Measurements from ENCODE around the gene CFAP20DC.
"Not testable (repeated sequence)": the region's sequence is repeated elsewhere in the genome, so short reads cannot be mapped to it uniquely, and the experiment has no call there.

Gene CFAP20DC

DNA sequence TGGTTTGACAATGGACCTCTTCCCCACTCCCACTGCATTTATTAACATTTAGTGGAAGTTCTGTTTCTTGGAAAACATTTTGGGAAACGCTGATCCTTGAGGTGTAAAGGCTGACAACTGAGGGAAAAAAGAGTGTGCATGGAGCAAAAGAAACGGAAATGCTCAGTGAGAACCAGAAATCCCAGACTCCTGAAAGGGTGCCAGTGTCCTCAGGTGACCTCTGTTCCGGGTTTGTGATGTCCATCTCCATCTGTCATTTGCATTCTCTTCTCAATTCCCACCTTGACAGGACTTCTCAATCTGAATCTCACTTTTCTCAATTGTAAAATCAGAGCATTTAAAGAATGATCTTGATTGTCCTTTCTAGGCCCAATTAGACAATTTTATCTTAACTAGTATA lies 312.2 kb downstream of the CFAP20DC start:
- no peak for DNase-seq (ENCODE audit: low read depth)

DNA sequence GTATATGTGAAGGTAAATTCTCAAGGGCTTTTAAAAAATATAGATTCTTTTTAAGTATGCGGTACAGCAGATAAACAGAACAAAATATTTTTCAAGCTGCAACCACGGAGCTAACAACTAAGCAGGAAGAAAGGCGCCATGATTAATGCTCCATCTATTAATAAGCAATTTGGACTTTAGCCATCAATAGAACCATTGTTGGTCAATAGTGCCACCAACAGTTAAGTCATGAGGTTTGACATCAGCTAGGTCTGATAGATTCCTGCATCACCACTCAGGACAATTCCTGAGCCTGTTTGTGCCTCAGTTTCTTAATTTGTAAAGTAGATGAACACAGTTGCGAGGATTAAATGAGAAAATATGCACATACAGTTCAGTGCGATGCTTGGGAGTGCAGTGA lies 318.2 kb downstream of the CFAP20DC start:
- no peak for DNase-seq (ENCODE audit: low read depth)

DNA sequence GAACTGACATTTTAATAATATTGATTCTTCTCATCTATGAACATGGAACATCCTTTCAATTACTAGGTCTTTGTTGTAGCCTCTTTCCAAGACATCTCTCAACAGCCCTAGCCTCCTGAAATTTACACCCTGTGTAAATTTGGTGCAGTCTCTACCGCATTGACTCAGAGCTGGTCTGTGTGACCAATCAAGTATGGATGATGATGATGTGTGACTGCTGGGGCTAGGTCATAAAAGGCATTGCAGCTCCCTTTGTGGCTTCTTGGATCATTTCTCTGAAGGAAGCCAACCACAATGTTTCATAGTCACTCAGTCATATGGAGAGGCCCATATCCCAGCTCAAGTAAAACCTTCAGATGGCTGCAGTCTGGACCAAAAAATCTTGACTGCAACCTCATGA lies 321.1 kb downstream of the CFAP20DC start:
- no peak for DNase-seq (ENCODE audit: low read depth)

DNA sequence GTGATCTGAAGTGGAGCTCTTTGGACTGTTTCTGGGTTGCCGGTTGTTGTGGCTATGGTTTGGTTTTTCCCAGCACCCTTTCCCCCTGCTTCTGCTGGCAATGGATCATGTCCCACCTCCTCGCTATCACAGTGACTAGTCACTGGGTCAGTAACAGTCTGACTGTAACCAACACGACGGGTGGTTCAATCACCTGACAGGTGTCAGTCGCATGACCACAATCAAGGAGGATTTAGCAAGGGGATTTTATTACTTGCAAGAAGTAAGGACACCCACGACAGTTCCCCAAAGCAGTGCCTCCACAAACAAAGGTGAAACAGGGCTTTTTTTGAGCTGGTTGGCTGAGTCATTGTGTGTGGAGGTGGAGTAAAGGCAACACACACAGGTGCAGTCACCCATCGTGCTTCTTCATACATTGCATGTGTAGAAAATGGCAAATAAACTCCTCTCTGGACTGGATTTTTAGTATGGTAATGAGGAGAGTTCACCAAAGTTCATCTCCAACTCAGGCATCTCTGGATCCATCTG lies 324.4 kb downstream of the CFAP20DC start:
- DNase-seq (ENCODE audit: low read depth) = no peak

DNA sequence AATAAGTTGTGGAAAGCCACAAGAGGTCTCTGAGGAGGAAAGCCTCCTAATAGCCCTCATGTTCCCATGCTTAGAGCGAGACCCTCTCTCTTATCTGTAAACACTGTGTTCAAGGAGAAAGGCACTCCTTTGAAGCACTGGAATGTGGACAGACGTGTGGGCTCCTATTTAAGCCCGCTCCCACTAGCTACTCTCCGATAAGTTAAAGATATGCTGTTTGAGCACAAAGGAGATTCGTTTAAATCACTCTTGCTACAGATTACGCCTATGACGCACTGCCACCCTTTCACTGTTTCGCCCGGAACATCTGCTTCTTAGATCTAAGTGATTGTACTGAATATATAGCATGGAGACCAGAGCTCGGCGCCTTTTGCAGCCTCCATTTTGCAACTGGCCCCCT lies 325.5 kb downstream of the CFAP20DC start:
- no peak for DNase-seq (ENCODE audit: low read depth)

DNA sequence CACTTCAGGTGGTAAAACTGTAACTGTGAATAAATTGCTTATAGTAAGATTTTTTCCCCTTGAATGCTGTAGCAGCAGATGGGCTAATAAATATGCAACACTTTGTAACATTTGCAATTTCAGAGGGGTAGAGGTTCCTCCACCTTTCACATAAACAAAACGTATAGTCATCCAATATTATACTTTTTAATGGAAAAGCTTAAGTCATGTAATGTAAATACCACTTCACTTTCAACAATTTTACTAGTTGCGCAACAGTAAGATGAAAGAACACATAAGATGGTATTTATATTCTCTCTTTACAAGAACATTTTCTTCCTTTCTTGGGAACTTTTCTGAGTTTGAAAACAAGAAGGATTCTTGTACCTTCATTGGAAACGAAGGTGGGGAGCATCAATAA lies 326.7 kb downstream of the CFAP20DC start:
- no peak for DNase-seq (ENCODE audit: low read depth)

DNA sequence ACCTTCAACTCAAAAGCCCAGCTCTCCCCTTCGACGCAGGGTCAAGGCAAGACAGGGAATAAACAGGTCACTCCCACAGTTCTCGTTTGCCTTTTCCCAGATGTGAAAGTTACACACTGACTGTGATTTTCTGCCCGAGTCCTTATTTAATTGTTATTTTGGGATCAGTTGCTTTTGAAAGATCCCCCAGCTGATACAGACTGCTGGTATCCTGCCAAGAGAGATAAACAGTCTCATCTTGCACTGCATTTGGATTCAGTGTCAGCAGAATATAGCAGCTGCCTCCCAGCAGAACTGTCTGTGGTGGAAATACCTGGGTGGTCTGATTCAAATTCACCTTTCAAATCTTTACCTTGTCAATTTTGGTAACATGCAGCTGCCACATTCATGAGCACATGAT lies 327.3 kb downstream of the CFAP20DC start:
- DNase-seq (ENCODE audit: low read depth) = no peak

DNA sequence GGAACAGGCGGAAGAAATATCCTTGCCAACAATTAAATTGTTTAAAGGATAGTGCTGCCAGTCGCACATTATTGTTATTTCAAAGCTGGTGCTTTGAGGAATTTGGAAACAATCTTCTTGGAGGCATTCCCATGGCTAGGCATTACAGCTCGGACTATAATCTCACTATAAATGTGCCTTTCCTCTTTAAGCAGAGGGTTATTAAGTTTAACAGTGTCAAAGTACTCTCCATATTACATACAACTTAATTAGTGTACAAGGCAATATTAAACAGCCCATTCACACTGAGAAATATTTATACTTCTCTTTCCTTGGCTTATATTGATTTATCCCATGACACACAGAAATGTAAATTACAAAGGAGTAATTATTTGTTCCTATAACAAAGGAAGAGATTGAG lies 329.3 kb downstream of the CFAP20DC start:
- DNase-seq (ENCODE audit: low read depth) = no peak

DNA sequence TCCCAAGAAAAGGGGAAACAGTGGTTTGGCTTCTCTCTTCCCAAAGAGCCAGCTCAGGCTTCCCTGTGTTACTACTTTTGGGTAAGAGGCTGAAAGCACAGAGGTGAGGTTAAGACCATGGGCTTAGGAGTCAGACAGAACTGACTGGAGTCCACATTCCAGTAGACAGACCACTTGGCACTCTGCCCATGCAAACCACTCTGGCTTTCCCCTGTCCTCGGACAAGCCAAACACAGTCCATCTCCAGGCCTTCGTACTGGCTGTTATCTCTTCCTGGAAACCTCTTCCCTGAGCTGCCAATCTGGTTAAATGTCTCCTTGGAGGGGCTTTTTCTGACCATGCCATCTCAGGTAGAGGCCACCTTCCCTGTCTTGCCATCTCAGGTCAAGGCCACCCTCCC lies 330.1 kb downstream of the CFAP20DC start:
- no peak for DNase-seq (ENCODE audit: low read depth)

DNA sequence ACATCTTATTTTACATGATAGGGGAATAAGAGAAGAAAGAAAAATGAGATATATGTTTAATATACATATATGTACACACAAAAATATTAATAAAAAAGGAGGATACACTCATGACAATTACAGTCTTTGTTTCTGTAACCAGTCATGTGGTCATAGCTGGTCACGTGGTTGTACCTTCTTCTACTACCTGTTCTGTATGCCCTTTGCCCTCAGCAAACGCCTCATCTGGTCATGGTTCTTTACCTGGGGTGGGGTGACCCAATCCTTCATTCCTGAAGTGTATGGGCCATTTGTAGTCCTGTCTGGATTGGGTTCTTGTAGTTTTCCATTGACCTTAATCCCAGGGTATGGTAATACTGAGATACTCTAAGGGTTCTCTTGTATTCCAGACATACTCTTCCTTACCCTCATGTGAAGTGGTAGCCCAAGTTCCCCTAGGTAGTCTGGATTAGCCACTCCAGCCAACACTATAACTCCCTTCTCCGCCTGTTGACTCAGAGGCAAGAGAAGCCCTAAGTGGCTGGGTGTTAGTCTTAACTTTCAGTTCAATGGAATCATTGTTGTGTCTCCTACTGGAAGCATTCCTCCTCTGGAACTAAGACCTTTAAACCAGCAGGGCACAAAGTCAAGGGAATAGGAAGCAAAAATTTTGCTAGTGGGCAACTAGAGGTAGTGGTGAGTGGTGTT lies 336.0 kb downstream of the CFAP20DC start:
- no peak for DNase-seq (ENCODE audit: low read depth)

DNA sequence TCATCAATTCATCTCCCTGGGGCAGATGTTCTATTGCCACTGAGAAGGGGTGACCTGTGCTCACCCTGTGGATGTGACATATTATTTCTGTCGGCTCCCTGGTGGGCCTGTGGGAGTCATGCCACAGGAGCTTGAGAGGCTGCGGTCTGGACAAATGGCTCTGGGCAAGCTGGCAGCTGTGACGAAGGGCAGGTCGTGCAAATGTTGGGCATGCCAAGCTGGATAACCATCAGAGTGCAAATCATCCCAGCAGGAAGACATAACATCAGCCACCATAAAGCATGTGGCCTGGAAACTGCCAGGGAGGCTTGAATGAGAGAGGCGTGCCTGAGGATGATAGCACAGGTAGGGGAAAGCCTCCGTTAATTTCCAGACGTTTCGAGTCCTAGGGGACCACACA lies 338.0 kb downstream of the CFAP20DC start:
- no peak for DNase-seq (ENCODE audit: low read depth)

DNA sequence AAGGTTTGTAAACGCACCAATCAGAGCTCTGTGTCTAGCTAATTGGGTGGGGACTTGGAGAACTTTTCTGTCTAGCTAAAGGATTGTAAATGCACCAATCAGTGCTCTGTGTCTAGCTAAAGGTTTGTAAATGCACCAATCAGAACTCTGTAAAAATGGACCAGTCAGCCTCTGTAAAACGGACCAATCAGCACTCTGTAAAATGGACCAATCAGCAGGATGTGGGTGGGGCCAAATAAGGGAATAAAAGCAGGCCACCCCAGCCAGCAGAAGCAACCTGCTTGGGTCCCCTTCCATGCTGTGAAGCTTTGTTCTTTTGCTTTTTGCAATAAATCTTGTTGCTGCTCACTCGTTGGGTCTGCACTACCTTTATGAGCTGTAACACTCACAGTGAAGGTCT lies 340.8 kb downstream of the CFAP20DC start:
- DNase-seq (ENCODE audit: low read depth) = not testable (repeated sequence)

DNA sequence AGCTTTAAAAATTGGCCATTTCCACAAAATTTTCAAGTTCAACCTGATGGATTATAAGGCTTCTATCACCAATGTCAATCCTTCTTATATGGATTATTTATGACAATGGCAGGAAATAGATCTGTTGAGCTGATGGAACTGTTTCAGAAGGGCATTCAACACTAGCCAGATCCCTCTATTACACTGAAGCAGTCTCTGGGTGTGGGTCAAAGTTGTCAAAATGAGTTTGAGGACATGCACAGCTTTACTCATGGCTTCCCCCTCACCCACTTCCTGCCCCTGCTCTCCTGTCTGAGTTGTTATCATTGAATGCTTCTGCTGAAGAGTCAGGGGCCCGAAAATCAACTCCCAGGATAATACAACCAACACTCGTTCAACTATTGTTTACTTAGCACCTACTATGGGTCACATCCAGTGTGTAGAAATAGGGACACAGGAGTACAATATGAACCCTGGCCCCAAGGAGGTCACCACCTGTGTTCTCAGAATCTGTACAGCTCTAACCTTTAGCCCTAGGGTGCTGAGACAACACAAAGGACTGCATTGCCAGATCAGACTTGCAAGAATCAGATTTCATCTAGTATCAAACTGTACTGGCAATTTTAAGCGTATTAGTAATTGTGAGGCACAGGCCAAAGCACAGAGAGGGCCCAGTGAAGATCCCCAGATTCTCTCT lies 341.6 kb downstream of the CFAP20DC start:
- DNase-seq (ENCODE audit: low read depth) = no peak

DNA sequence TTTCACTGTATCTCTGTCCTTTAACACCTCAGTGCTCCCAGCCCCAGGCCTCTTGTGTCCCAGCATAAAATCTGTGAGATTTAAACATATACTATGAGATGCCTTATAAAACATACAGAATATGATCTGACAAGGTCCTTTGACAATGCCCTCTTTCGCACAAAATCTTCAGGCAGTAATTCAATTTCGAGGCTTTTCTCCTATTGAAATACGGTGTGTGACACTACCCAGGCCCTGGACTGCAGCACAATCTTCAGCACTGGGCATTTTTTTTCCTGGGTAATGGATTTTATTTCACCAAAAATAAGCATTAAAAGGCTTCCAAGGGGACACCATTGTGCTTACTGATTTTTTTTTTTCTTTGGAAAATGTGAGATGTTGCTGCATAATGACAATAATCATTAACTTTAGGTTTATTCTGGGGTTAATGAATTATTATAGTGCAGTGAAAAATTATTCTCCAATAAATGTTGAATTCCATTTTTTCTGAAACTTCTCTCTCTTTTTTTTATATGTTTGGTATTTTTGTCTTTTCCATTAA lies 342.4 kb downstream of the CFAP20DC start:
- no peak for DNase-seq (ENCODE audit: low read depth)

DNA sequence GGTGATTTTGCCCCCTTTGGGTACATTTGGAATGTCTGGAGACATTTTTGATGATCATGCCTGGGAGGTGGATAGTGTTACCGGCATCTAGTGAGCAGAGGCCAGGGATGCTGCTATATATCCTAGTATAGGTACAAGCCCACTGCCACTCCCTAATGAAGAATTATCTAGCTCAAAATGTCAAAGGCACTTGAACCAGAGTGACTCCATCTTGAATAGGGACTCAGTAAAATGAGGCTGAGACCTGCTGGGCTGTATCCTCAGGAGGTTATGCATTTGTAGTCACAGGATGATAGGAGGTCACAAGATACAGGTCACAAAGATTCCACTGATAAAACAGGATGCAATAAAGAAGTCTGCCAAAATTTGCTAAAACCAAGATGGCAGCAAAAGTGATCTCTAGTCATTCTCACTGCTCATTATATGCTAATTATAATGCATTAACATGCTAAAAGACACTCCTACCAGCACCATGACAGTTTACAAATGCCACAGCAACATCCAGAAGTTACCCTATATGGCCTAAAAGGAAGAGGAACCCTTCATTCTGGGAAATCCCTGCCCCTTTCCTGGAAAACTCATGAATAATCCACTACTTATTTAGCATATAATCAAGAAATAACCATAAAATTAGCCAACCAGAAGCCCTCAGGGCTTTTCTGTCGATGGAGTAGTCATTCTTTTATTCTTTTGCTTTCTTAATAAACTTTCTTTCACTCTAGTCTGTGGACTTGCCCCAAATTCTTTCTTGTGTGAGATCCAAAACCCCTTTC lies 343.2 kb downstream of the CFAP20DC start:
- no peak for DNase-seq (ENCODE audit: low read depth)

DNA sequence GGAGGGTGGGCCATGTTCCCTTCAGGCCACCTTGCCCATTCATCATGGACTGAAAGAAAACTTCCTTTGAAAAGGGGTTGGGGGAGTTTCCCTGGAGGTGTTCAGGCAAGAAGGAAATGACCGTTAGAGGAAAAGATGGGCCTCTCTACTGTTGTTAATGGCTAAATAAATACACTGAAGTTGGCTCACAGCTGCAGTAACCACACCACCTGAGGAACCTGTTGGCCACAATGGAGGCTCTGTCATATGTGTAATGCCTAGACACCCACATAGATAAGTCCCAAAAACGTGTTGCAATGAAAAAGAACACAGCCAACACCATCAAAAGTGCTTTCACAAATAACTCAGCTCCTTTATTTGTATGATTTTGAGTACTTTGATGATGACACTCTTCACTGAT lies 345.1 kb downstream of the CFAP20DC start:
- DNase-seq (ENCODE audit: low read depth) = no peak

DNA sequence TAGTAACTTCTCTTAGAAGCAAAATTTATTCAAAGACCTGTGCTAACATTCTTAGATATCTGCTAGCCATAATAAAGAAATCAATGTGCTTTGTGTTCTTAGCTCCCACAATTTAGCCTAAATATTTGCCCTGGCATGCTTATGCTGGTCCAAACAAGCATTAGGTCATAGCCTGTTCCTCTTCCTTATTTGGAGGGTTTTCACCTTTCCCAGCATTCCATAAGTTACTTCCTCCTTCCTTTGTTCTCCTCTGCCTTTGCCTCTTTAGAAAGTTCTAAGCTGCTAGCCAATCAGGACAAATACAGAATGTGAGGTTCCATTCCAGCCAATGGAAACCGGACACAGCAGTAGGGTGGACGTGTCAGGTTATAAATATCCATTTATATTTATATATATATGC lies 345.5 kb downstream of the CFAP20DC start:
- DNase-seq (ENCODE audit: low read depth) = not testable (repeated sequence)

DNA sequence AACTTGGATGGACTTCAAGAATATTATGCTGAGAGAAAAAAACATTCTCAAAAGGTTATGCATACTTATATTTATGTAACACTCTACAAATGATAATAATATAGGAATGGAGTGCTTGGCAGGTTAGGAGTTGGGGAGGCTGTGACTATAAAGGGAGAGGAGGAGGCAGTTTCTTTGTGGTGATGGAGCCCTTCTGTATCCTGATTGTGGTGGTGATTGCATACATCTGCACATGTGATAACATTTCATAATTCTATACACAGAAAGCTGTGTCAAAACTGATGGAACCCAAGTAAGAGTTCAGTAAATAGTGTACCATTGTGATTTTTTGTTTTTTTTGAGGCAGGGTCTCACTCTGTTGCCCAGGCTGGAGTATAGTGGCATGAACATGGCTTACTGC lies 351.6 kb downstream of the CFAP20DC start:
- DNase-seq (ENCODE audit: low read depth) = no peak

DNA sequence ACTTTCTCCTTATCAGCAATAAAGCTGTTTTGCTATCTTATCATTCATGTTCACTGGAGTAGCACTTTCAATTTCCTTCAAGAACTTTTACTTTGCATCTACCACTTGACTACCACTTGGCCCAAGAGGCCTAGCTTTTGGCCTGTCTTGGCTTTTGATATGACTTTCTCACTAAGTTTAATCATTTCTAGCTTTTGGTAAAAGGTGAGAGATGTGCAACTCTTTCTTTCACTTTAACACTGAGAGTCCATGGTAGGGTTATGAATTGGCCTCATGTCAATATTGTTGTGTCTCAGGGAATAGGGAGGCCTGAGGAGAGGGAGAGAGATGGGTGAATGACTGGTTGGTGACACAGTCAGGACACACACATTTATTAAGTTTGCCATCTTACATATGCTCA lies 352.3 kb downstream of the CFAP20DC start:
- no peak for DNase-seq (ENCODE audit: low read depth)

DNA sequence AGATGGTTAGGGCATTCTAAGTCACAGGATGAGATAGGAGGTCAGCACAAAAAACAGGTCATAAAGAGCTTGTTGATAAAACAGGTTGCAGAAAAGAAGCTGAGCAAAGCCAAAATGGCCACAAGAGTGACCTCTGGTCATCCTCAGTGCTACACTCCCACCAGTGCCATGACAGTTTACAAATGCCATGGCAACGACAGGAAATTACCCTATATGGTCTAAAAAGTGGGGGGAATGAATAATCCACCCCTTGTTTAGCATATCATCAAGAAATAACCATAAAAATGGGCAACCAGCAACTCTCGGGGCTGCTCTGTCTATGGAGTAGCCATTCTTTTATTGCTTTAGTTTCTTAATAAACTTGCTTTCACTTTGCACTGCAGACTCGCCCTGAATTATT lies 353.0 kb downstream of the CFAP20DC start:
- not testable (repeated sequence) for DNase-seq (ENCODE audit: low read depth)

DNA sequence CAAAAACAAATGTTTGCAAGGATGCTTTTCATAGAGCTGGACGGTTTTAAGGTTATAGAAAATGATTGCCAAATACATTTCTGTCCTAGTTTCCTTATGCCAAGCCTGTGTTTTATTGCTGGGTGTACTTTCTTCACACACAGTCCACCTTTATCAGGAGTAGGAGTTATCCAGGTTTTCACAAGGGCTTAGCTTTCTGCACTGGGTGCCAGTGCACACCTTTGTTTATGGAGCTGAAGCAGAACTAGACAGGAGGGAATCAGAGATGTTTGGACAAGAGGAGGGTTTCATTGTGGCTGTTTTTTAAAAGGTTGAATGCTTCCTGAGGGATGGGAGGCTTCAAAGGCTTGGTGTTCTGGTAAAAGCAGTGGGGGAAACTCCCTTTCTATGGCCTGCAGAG lies 353.7 kb downstream of the CFAP20DC start:
- no peak for DNase-seq (ENCODE audit: low read depth)

DNA sequence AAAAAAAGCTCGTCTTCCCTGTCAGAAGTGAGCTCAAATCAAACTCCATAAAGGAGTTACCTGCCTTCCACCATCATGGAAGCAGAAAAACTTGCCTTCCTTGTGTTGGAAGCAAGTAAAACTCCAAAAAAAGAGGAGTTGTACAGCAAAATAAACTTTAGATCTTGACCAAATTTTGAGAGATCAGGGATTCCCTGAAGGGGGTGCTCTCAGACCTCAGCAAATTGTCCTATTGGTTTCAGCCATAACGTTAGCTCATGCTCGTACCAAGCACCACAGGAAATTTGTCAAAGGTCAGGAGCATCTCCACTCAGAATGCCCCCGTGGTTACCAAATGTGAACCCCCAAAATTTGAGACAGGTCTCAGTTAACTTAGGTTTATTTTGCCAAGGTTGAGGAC lies 354.5 kb downstream of the CFAP20DC start:
- not testable (repeated sequence) for DNase-seq (ENCODE audit: low read depth)
